DND-41 (cell line): Measurements from ENCODE around the gene CABYR.

ENCODE experiments used
- CTCF ChIP-seq: IDR thresholded peaks from 2 replicates; pipeline ENCODE4 v1.5.1; 2012; ENCODE audit warnings: borderline replicate concordance, low read length, moderate library complexity, mild to moderate bottlenecking; ENCODE audit not compliant: poor library complexity, severe bottlenecking; ENCODE audit errors: extremely low read depth
- EZH2 ChIP-seq: IDR thresholded peaks from 3 replicates; pipeline ENCODE4 v1.6.1; 2012; ENCODE audit warnings: borderline replicate concordance, low read depth, mild to moderate bottlenecking, moderate library complexity, low read length, inconsistent platforms; ENCODE audit not compliant: severe bottlenecking

GRCh38 chr18:24114924-24115549 lies 23.8 kb upstream of the CABYR start:
- no peak for TF ChIP-seq CTCF
- TF ChIP-seq EZH2, result no peak
